Fibroblast of lung (primary cell): Measurements from ENCODE around the gene RSPH4A. TPM values are rescaled to one million over a fixed set of nuclear protein-coding genes. Genes with fewer than 3 reads are reported as not detected.

Experiments
- DNase-seq, 2 donors: peaks; one replicate each; pipeline versions ENCODE4 v3.0.0 to v3.0.0-alpha.2; 2010; ENCODE audit warnings: low read depth in 2 of 2
- H2AFZ ChIP-seq: 2 replicates; pipeline ENCODE4 v1.5.1; 2012; ENCODE audit warnings: low read length, control low read depth, inconsistent platforms
- H3K27ac ChIP-seq: 2 replicates; pipeline ENCODE4 v1.5.1; 2011; ENCODE audit warnings: low read length, control low read depth; ENCODE audit not compliant: insufficient read depth
- H3K27me3 ChIP-seq: 2 replicates; pipeline ENCODE4 v1.5.1; 2011; ENCODE audit warnings: mild to moderate bottlenecking, low read length; ENCODE audit not compliant: control insufficient read depth, insufficient read depth
- H3K36me3 ChIP-seq: 2 replicates; pipeline ENCODE4 v1.5.1; 2011; ENCODE audit warnings: low read length; ENCODE audit not compliant: control insufficient read depth, insufficient read depth
- H3K4me1 ChIP-seq: 2 replicates; pipeline ENCODE4 v1.5.1; 2011; ENCODE audit warnings: low read length; ENCODE audit not compliant: control insufficient read depth, insufficient read depth; ENCODE audit errors: extremely low read depth
- H3K4me2 ChIP-seq: 2 replicates; pipeline ENCODE4 v1.5.1; 2011; ENCODE audit warnings: low read length, control low read depth; ENCODE audit not compliant: insufficient read depth; ENCODE audit errors: extremely low read depth
- H3K4me3 ChIP-seq, 4 experiments: fragments of 200-600 bp in 1 of 4; sonication (generic) in 1 of 4; replicated peaks in 1 of 4; 2 replicates each; pipeline ENCODE4 v1.5.1; 2011 to 2016; ENCODE audit warnings: low read length in 4 of 4, low read depth in 3 of 4, mild to moderate bottlenecking in 3 of 4, control low read depth in 2 of 4, inconsistent platforms in 1 of 4, mixed read lengths in 1 of 4; ENCODE audit not compliant: insufficient read depth in 1 of 4; ENCODE audit errors: control extremely low read depth in 1 of 4
- H3K79me2 ChIP-seq: 2 replicates; pipeline ENCODE4 v1.5.1; 2012; ENCODE audit warnings: mild to moderate bottlenecking, low read length, inconsistent platforms; ENCODE audit not compliant: control insufficient read depth, insufficient read depth
- H3K9ac ChIP-seq: 2 replicates; pipeline ENCODE4 v1.5.1; 2011; ENCODE audit warnings: mild to moderate bottlenecking, low read length, control low read depth; ENCODE audit not compliant: insufficient read depth
- H3K9me3 ChIP-seq: 2 replicates; pipeline ENCODE4 v1.5.1; 2012; ENCODE audit warnings: low read depth, low read length; ENCODE audit not compliant: control insufficient read depth, insufficient read depth
- H4K20me1 ChIP-seq: 2 replicates; pipeline ENCODE4 v1.5.1; 2011; ENCODE audit warnings: low read length; ENCODE audit not compliant: control insufficient read depth, insufficient read depth; ENCODE audit errors: extremely low read depth
- CTCF ChIP-seq, 2 donors: IDR thresholded peaks in 1 of 2; conservative IDR thresholded peaks in 1 of 2; 1 replicate in 1 of 2; 2 replicates in 1 of 2; pipeline ENCODE4 v1.5.1; 2011 to 2012; ENCODE audit warnings: low read length in 2 of 2, control low read depth in 1 of 2, inconsistent platforms in 1 of 2, low read depth in 1 of 2, mild to moderate bottlenecking in 1 of 2
- EZH2 ChIP-seq: IDR thresholded peaks from 2 replicates; pipeline ENCODE4 v1.5.1; 2012; ENCODE audit warnings: low read length, control low read depth, mild to moderate bottlenecking; ENCODE audit errors: missing control alignments
- polyA plus RNA-seq, 2 donors: library from polyadenylated mRNA; depleted of rRNA in 1 of 2; stranded (reverse) in 1 of 2; unstranded in 1 of 2; fragments of >200 nt; gene quantifications; 2 replicates each; pipeline ENCODE4 v1.2.1, GENCODE V29; 2011 to 2012; ENCODE audit warnings: missing spikeins in 1 of 2
- total RNA-seq: library from RNA; depleted of rRNA; stranded (reverse); fragments of >200 nt; gene quantifications from 2 replicates; pipeline ENCODE4 v1.2.1, GENCODE V29; 2014

Gene RSPH4A
- total and polyA plus RNA-seq, 2 donors (not counting 1 experiment from before 2014, with no cell fraction given) = 0.17 to 0.18 TPM

- Histone ChIP-seq H3K79me2 (no peaks in the 10 kb centered on the region), H3K9ac (no peak overlapping the region), H3K4me2 (no peak overlapping the region), H3K27ac (no peak overlapping the region), H3K4me3 (no peak overlapping the region), H3K36me3 (no peaks in the 10 kb centered on the region), H3K27me3 (no peaks in the 10 kb centered on the region), H3K9me3 (no peaks in the 10 kb centered on the region), H3K4me1 (no peaks in the 10 kb centered on the region), H4K20me1 (no peaks in the 10 kb centered on the region), H2AFZ (no peak overlapping the region)
- TF ChIP-seq CTCF (conservative IDR thresholded peaks at IDR 0.05 in 1 of 2, IDR thresholded peaks at IDR 0.05 in 1 of 2; ENCODE audit: low read depth in 1 of 2, low read length in 2 of 2) (no peak), EZH2 (no peak)
- DNase-seq = no peak
Measured at GRCh38 chr6:116605935-116606334, 10.3 kb upstream of the RSPH4A start.

- Histone ChIP-seq H2AFZ (no peak overlapping the region), H3K4me3 (no peak overlapping the region), H3K4me1 (no peaks in the 10 kb centered on the region), H3K79me2 (no peaks in the 10 kb centered on the region), H3K9me3 (no peaks in the 10 kb centered on the region), H3K9ac (no peak overlapping the region), H4K20me1 (no peaks in the 10 kb centered on the region), H3K27ac (no peak overlapping the region), H3K36me3 (no peaks in the 10 kb centered on the region), H3K4me2 (no peak overlapping the region), H3K27me3 (no peaks in the 10 kb centered on the region)
- no peak for TF ChIP-seq EZH2
- TF ChIP-seq CTCF (conservative IDR thresholded peaks at IDR 0.05 in 1 of 2, IDR thresholded peaks at IDR 0.05 in 1 of 2; ENCODE audit: low read depth in 1 of 2, low read length in 2 of 2) = no peak
- no peak for DNase-seq
Measured at GRCh38 chr6:116611056-116611455, 5.2 kb upstream of the RSPH4A start.

GRCh38 chr6:116616737-116617053 lies 416 bp downstream of the RSPH4A start:
- Histone ChIP-seq H3K79me2 (no peaks in the 10 kb centered on the region), H3K9ac (peak overlapping the region; percentile 33), H3K4me1 (no peaks in the 10 kb centered on the region), H3K4me3 (peak overlapping the region; percentile 46 to 86 (median 60)), H2AFZ (peak overlapping the region; percentile 49), H3K36me3 (no peaks in the 10 kb centered on the region), H3K9me3 (no peaks in the 10 kb centered on the region), H3K27me3 (no peaks in the 10 kb centered on the region), H3K27ac (peak overlapping the region; percentile 20), H4K20me1 (no peaks in the 10 kb centered on the region), H3K4me2 (peak overlapping the region; percentile 77)
- TF ChIP-seq EZH2 (no peak), CTCF (conservative IDR thresholded peaks at IDR 0.05 in 1 of 2, IDR thresholded peaks at IDR 0.05 in 1 of 2; ENCODE audit: low read depth in 1 of 2, low read length in 2 of 2) (no peak)
- DNase-seq = peak in 1 of 2 donors; percentile 6
